MG63 (cell line): Measurements from ENCODE around the gene PPM1L. TPM values are rescaled to one million over a fixed set of nuclear protein-coding genes. Genes with fewer than 3 reads are reported as not detected.
A peak's percentile ranks its signal among the peaks of the same experiment; 100 is the strongest.

Experiments used
- DNase-seq: peaks from one replicate; pipeline ENCODE4 v3.0.0-alpha.2; 2020
- H3K27me3 ChIP-seq: fragments of 250-450 bp; sonication (Bioruptor Pico); 2 replicates; pipeline ENCODE4 v1.5.1; 2020; ENCODE audit warnings: mild to moderate bottlenecking, moderate library complexity
- H3K36me3 ChIP-seq: fragments of 250-450 bp; sonication (Bioruptor Pico); 2 replicates; pipeline ENCODE4 v1.5.1; 2020; ENCODE audit warnings: mild to moderate bottlenecking, moderate library complexity
- H3K4me3 ChIP-seq: fragments of 250-450 bp; sonication (Bioruptor Pico); 2 replicates; pipeline ENCODE4 v1.5.1; 2020; ENCODE audit warnings: mild to moderate bottlenecking, moderate library complexity
- H3K9me3 ChIP-seq: fragments of 250-450 bp; sonication (Bioruptor Pico); 2 replicates; pipeline ENCODE4 v1.5.1; 2020; ENCODE audit warnings: mild to moderate bottlenecking, moderate library complexity
- total RNA-seq: library from RNA; depleted of rRNA; stranded (reverse); fragments of >200 nt; shearing (Covaris generic); gene quantifications from 2 replicates; pipeline ENCODE4 v1.2.3, GENCODE V29; 2014; ENCODE audit warnings: low replicate concordance

The PPM1L gene
- total RNA-seq, 1 experiment from 2014 or later: not detected

DNA sequence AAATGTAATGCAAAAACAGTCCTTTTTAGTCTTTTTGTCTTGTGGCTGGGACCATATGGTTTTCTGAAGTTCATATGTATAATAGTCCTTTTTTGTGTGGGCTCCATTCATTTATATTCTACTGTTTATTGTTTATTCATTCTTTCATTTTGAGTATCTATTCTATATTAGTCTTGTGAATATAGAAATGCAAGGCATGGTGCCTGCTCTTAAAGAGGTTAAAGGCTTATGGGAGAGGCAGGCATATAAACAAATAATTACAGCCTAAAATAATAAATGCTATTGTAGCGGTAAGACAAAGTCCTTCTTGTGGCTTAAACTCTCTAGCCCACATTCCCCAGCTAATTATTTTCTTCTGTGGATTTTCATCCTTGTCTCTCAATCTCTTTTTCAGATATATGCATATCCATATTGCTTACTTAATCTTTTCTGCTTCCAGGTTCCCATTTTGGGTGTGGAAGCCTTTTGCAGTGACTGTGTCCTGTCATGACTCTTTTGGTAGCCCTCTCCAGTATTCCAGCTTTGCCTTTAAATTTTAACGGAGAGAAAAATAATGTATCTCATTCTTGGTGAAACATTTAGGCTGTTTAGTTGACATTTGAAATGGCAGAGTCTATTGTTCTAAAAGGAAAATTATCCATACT is 101.6 kb downstream of the PPM1L start:
- Histone ChIP-seq H3K27me3 (no peaks in the 10 kb centered on the region), H3K36me3 (no peaks in the 10 kb centered on the region), H3K9me3 (no peaks in the 10 kb centered on the region), H3K4me3 (no peak overlapping the region)
- DNase-seq: no peak

DNA sequence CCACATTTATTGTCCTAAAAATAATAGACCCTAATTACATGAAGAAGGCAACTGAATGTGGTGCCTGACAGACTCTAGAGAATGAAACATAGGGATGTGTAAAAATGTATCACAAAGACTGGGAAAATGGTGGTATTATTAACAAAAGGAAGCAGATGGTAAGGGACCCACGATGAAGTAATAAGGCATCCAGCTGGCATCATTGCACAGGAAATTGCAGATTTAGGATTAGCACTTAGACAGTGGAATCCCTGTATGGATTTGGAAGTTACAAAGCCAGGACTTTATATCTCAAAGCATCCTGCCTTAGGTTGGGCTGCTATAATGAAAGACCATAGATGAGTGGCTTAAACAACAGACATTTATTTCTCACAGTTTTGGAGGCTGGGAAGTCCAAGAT is 104.3 kb downstream of the PPM1L start:
- Histone ChIP-seq H3K36me3 (no peaks in the 10 kb centered on the region), H3K27me3 (no peaks in the 10 kb centered on the region), H3K4me3 (no peak overlapping the region), H3K9me3 (no peaks in the 10 kb centered on the region)
- DNase-seq: no peak

DNA sequence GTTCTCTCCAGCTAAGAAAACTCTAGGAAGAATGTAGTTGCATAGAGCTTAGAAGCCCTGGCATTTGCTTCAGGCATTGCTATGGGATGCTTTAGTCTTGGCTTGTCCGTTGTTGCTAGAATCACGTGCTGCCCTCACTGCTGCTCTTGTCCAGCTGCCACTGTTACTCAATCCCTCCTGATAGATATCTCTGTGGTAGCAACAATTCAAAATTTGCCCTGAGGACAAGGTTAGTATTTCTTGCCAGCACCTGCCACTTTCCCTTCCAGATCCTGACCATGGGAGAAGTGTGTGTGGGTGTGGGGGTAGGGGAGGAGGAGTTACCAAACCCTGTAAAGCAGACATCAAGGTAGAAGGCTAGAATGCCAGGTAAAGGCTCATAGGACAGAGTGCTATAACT is 113.8 kb downstream of the PPM1L start:
- Histone ChIP-seq H3K9me3 (no peaks in the 10 kb centered on the region), H3K27me3 (peaks cover 8% of the 10 kb centered on the region; the same call in 1 of the 2 replicates), H3K4me3 (no peak overlapping the region), H3K36me3 (no peaks in the 10 kb centered on the region)
- peak; percentile 1 for DNase-seq

DNA sequence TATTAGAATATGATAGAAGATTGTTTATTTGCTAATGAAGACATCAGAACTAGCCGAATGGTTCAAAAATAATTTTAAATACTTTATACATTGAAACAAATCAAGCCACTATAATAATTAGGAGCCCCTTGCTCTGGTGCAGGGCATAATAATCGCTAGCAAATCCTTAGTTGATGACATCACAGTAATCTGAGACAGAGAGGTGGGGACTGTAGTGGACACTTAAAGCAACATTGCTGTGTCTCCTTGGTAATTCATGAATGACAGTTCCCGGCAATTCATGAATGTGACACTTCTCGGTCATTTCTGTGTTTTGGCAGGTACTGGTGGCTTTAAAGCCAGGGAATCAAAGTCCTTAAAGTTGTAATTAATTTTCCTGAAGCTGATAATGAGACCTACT is 114.3 kb downstream of the PPM1L start:
- Histone ChIP-seq H3K9me3 (no peaks in the 10 kb centered on the region), H3K27me3 (peaks cover 8% of the 10 kb centered on the region; the same call in 1 of the 2 replicates), H3K36me3 (no peaks in the 10 kb centered on the region), H3K4me3 (no peak overlapping the region)
- no peak for DNase-seq

DNA sequence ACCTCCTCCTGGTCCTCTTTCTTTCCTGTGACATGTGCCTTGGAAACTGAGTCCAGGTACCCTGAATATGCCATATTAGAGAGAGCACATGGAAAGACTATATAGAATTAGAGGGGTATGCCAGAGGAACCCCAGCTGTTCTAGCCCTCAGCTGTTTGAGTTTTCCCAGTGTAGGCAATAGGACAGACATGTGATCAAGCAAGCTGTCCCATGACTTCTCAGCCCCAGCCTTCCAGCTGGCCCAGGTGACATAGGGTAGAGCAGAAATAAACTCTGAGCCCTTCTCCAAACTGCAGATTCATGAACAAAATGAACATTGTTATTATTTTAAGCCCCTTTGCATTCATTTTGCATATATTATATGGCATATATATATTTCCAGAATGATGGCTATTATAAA is 118.7 kb downstream of the PPM1L start:
- peaks cover 5% of the 10 kb centered on the region; the same call in 1 of the 2 replicates for H3K27me3 ChIP-seq
- H3K36me3 ChIP-seq: no peaks in the 10 kb centered on the region
- H3K4me3 ChIP-seq: no peak overlapping the region
- no peaks in the 10 kb centered on the region for H3K9me3 ChIP-seq
- no peak for DNase-seq

DNA sequence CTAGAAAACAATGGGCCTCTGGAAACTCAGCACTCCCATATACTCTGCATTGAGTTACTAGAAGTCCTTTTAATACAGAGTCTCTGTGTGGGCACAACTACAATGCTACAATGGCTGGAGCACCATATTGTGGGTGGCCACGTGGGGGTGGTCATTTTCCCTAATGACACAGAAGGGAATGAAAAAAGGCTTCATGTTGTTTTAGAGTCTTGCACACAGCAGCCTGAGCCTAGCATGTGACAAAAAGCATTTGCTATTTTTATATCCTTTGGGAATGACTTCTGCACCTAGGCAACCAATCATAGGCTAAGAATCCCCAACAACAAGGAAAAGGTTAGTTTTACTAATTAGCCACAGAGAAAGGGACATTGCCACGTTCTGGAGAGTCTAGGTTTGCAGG is 120.6 kb downstream of the PPM1L start:
- H3K36me3 ChIP-seq: no peaks in the 10 kb centered on the region
- no peaks in the 10 kb centered on the region for H3K9me3 ChIP-seq
- DNase-seq: no peak
- H3K27me3 ChIP-seq: 0 out of 2 replicates have a peak, but pooled peaks cover 3% of the 10 kb centered on the region
- H3K4me3 ChIP-seq: no peak overlapping the region

DNA sequence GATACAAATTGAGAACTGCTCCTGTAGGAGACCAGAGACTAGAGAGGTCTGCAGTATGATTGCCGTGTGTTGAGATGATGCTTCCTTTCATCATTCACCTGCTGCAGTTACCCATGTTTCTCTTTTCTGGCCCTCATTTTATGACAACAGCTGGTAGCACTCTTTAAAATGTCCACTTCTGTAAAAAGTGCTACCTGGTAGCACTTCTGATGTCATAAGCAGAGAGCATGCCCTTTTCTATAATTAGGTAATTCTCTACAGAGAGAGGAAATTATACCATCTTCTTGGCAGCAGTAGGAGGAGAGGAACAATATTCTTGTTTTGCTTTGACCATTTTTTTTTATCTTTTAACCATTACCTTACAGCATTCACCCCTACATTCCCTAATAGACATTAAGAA is 123.8 kb downstream of the PPM1L start:
- no peaks in the 10 kb centered on the region for H3K9me3 ChIP-seq
- no peak for DNase-seq
- no peaks in the 10 kb centered on the region for H3K36me3 ChIP-seq
- no peak overlapping the region for H3K4me3 ChIP-seq
- 0 out of 2 replicates have a peak, but pooled peaks cover 3% of the 10 kb centered on the region for H3K27me3 ChIP-seq

DNA sequence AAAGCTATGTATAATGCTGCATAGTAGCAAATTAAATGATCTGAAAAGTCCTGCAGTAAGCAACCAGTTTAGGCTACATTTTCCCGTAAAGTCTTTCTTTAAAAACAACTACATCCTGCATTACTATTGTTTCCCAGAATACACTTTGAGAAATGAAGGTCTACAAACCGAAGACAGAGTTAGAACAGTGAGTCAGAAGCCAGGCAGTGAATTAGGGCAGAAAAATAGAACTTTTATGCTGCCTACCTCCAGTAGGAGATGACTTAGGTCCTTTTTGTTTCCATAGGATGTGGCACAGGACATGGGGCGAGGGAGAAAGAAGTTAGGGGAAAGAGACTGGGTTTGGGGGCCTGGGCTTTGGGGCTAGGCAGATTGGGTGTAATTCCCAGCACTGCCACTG is 127.3 kb downstream of the PPM1L start:
- no peak for DNase-seq
- Histone ChIP-seq H3K9me3 (no peaks in the 10 kb centered on the region), H3K27me3 (0 out of 2 replicates have a peak, but pooled peaks cover 3% of the 10 kb centered on the region), H3K4me3 (no peak overlapping the region), H3K36me3 (no peaks in the 10 kb centered on the region)

DNA sequence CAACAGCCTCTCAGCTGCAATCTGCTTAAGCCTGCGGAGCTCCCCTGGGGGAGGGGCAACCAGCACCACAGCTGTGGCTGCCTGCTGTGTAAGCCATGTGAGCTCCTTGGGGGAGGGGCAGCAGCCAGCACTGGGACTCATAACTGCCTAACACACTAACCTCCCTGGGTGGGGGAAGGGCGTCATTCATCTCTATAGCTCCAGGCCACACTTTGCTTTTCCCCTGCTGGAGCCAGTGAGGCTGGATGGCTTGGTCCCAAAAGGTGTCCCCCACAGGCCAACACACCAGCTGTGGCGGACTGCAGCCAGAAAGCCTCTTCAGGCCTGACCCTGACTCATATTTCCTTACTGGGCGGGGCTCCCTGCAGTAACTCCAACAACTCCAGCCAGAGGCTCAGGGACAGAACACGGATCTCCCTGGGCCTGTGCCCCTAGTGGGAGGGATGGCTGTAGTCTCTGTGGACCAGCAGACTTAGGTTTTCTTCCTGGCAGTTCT is 129.8 kb downstream of the PPM1L start:
- Histone ChIP-seq H3K9me3 (no peaks in the 10 kb centered on the region), H3K36me3 (no peaks in the 10 kb centered on the region), H3K4me3 (no peak overlapping the region), H3K27me3 (0 out of 2 replicates have a peak, but pooled peaks cover 2% of the 10 kb centered on the region)
- peak; percentile 68 for DNase-seq

DNA sequence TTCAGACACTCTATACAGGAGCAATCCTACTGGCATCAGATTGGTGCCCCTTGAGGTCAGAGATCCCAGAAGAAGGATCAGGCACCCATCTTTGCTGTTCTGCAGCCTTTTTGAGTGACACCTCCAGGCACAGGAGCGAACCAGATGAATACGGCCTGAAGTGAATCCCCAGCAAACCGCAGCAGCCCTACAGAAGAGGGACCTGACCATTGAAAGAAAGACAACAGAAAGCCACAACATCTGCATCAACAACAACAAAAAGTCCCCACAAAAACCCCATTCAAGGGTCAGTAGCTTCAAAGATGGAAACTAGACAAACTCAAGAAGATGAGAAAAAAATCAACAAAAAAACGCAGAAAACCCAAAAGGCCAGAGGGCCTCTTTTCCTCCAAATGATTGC is 130.4 kb downstream of the PPM1L start:
- Histone ChIP-seq H3K36me3 (no peaks in the 10 kb centered on the region), H3K27me3 (no peaks in the 10 kb centered on the region), H3K9me3 (no peaks in the 10 kb centered on the region), H3K4me3 (no peak overlapping the region)
- DNase-seq: no peak

DNA sequence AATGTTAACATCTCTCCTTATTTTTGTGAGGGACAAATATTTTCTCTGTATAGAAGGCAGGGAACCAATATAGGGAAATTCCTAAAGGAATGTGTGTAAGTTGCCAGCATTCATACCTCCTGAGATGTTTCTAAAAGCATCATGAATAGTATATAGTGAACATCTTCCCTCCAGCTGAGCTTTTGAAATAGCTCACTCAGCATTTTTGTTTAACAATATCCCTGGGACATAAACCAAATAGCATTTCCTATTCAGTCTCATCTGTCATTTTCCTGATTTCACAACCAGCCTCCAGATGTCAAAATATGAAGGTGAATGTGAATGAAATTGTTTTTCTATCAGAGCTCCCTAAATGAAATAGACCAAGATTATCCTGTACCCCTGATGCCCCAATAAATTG is 137.2 kb downstream of the PPM1L start:
- Histone ChIP-seq H3K4me3 (no peak overlapping the region), H3K36me3 (no peaks in the 10 kb centered on the region), H3K9me3 (no peaks in the 10 kb centered on the region), H3K27me3 (no peaks in the 10 kb centered on the region)
- DNase-seq: no peak

DNA sequence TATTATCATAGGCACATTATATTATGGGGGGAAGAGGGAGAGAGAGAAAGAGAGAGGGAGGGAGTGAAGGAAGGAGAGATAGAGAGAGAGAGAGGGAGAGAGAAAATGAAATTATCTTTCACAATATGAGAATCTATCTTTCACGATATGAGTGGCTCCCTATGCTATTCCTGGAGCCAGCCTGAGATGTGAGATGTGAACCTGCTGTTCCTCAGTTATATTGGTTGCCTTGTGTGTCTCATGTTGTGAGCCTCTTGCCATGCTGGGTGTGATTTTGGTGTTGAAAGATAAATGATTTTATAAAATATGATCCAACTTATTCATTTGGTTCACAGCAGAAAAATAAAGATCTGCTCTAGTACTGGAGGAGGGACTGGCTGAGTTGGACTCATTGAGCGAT is 148.7 kb downstream of the PPM1L start:
- Histone ChIP-seq H3K36me3 (no peaks in the 10 kb centered on the region), H3K4me3 (no peak overlapping the region), H3K9me3 (no peaks in the 10 kb centered on the region), H3K27me3 (peaks cover 8% of the 10 kb centered on the region)
- no peak for DNase-seq

DNA sequence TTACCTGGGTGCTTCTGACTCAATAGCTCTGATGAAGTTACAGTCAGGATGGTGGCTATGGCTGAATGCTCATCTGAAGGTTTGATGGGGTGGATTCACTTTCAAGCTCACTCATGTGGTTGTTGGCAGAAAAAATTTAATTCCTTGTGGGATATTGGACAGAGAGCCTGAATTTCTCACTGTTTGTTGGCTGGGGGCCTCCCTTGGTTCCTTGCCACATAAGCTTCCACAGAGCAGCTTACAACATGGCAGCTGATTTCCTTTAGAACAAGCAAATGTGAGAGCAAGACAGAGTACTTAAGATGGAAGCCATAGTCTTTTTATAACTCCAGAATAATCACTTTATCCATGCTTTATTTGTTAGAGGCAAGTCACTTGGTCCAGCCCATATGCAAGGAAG is 150.6 kb downstream of the PPM1L start:
- DNase-seq: no peak
- Histone ChIP-seq H3K36me3 (no peaks in the 10 kb centered on the region), H3K27me3 (peaks cover 8% of the 10 kb centered on the region), H3K9me3 (no peaks in the 10 kb centered on the region), H3K4me3 (no peak overlapping the region)

DNA sequence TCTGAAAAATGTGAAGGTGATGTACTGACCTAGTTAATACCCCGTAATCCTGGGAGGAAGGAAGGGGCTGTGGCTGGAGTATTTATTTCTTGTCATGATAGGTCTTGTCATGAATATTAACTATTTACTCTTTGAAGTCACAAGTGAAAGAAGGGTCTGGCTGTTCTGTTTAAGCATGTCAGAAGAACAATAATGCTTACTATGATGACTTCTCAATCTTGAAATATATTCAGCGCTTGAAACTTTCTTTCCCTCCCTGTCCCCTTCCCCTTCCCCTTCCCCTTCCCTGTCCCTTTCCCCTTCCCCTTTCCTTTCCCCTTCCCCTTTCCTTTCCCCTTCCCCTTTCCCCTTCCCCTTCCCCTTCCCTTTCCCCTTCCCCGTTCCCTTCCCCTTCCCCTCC is 153.9 kb downstream of the PPM1L start:
- peaks cover 3% of the 10 kb centered on the region for H3K27me3 ChIP-seq
- H3K4me3 ChIP-seq: no peak overlapping the region
- H3K9me3 ChIP-seq: no peaks in the 10 kb centered on the region
- no peak for DNase-seq
- H3K36me3 ChIP-seq: no peaks in the 10 kb centered on the region

DNA sequence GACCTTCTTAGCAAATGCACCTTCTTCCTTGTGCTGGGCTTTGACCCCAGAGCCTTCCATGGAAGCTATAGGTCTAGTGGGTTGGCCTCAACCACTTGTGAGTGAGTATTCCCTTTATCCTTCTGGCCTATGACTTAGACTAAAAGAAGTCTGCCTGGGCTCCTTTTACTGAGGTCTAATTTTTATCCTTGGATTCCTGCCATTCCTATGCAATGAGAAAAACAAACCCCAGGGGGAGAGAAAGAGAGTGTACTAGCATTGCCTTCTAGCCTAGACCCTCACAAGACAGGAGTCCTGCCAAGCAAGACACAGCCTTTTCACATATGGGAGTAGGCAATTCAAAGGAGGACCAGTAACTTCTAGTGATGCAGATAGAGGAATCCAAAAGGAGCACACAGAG is 155.4 kb downstream of the PPM1L start:
- no peak for DNase-seq
- Histone ChIP-seq H3K4me3 (no peak overlapping the region), H3K36me3 (no peaks in the 10 kb centered on the region), H3K9me3 (no peaks in the 10 kb centered on the region), H3K27me3 (peaks cover 3% of the 10 kb centered on the region)

DNA sequence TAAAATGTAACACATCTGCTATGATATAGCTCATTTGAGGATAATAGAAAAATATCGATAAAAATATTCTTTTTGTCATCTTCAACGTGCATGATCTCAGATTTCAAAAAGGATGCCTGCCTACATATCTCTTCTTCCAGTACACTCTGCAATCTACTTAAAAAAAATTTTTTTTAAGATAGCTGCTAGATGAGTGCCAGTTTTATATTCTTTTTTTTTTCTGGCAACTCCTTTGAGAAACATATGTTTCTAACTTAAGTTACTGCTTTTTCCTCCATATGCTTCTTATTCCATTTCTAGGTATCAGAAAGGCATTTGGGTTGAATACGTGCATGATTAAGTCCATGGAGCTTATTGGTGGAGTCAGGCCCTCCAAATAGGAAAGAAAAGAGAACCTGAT is 160.4 kb downstream of the PPM1L start:
- H3K9me3 ChIP-seq: no peaks in the 10 kb centered on the region
- H3K36me3 ChIP-seq: no peaks in the 10 kb centered on the region
- DNase-seq: no peak
- H3K4me3 ChIP-seq: no peak overlapping the region
- peaks cover 2% of the 10 kb centered on the region; the same call in 1 of the 2 replicates for H3K27me3 ChIP-seq

DNA sequence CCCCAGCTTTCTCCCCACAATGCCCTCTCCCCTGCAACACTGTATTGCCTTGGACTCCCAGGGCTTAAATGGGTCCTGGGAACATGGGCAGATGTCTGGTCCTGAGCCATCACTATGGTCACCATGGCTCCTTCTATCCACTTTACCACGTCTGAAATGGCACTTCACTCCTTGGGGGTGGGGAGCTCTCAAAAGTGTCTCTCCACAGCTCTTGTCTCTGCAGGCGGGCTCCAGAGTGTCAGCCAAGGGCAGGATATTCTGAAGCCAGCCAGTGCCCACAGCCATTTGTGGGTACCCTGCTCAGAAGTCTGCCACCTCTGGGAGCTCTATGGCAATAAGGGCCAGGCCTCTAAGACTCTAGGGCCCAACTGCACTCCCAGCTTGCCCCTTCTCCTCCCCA is 163.9 kb downstream of the PPM1L start:
- H3K9me3 ChIP-seq: no peaks in the 10 kb centered on the region
- H3K36me3 ChIP-seq: no peaks in the 10 kb centered on the region
- H3K27me3 ChIP-seq: peaks cover 2% of the 10 kb centered on the region; the same call in 1 of the 2 replicates
- DNase-seq: no peak
- H3K4me3 ChIP-seq: no peak overlapping the region

DNA sequence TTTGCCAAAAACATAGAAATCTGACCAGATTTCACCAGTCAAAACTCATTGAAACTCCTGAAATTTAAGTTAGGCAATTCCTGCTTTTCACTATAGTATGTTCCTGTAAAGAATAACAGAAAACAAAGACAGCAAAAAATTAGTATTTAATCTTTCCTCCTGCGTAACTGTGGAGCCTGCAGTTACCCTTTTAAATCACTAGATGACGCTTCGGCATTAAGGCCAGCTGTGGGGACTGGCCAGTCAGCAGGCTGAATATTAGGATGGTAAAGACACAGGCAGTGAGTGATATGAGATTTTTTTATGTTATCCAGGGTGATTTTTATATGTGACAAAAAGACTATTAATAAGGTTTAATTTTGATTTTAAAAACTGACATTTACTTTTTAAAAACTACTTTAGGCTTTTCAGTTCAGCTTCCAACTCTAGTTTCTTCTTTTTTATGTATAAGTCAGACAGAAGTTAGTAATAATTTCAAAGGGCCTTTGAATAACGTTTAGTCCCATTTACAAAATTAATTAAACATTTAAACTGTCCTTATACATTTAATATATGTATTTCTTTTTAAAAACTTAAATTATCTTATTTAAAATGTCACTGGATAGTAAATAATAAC is 165.1 kb downstream of the PPM1L start:
- no peaks in the 10 kb centered on the region for H3K36me3 ChIP-seq
- H3K9me3 ChIP-seq: no peaks in the 10 kb centered on the region
- no peak overlapping the region for H3K4me3 ChIP-seq
- DNase-seq: peak; percentile 27
- peaks cover 2% of the 10 kb centered on the region; the same call in 1 of the 2 replicates for H3K27me3 ChIP-seq
